Activated CD4-positive, alpha-beta T cell treated with anti-CD3 and anti-CD28 coated beads, Interleukin-2, amount 50 U/mL, for 4 hours (primary cell): ENCODE results near the gene MFAP1.

Source experiments
- DNase-seq, 2 experiments: peaks; one replicate each; pipeline ENCODE4 v3.0.0-alpha.2; 2020

The MFAP1 gene

DNA sequence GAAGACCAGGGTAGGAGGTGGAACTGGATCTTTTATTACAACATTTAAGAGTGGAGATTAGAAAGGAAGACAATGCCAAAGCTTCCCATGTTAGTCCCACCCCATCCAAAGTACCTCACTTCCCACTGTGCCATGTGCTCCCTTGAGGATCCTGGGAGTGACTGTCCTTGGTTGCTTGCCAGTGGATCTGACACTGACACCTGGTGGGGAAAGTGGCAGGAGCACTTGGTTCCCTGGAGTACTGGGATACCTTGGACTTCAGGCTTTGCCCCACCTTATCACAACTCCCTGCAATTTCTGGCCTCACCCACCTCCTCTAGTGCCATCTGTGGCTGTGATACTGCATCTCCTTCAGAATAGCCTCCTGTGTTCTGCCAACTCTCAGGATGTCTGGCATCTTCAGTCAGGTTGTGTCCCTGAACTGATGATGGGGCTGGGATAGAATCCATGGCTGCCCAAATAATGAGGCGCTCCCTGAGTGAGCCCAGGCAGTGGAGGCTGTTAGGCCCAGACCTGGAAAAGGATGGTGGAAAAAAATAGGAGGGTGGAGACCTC is 49.0 kb downstream of the MFAP1 start:
- DNase-seq: no peak

DNA sequence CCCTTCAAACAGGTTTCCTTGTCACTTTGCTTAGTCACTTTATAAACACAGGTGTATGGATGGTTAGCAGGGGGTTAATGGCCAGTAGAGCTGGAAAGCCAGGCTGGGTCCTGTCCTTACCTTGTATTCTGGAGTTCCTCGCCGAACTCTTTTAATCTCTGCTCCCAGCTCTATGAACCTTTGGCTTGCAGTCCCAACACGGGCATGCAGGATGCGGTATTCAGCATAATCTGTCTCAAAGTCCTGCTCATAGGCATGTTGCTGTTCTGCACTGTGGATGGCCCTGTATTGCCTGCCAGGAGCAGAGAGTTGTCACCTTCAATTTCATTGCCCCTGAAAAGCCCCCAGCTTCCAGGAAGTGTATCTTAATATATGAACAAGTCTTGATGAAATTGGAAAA is 50.4 kb downstream of the MFAP1 start:
- DNase-seq: no peak

GRCh38 chr15:43772624-43773023 is 51.9 kb downstream of the MFAP1 start:
- no peak for DNase-seq

- DNase-seq: no peak
Measured at GRCh38 chr15:43771816-43772215, 52.7 kb downstream of the MFAP1 start.

GRCh38 chr15:43769584-43770228 is 54.8 kb downstream of the MFAP1 start:
- peak; percentile 61 to 66 for DNase-seq

DNA sequence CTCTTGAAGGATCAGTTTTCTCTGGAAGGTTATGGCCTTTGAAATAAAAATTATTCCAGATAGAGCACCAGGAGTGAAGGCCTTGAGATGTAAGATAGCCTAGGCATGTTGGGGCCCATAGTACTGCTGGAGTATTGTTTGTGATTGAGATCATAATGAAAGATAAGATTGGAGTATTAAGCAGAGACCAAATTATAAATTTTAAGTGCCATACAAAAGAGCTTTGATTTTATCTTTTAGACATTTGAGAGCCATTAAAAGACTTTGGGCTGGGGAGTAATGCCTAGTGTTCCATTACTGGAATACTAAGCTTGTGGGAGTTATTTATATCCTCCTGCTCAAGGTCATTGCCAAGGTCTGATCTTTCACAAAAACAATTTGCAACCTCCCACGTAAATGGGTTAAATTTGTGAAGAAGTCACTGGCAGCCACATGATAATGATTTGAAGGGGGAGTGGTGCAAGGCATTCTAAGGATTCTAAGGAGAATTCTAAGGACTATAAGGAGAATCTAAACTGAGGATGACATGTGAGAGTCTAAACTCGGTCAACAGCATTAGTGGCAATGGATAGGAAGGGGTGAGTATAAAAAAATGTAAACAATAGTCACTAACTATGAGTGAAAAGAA is 60.6 kb downstream of the MFAP1 start:
- DNase-seq: no peak

DNA sequence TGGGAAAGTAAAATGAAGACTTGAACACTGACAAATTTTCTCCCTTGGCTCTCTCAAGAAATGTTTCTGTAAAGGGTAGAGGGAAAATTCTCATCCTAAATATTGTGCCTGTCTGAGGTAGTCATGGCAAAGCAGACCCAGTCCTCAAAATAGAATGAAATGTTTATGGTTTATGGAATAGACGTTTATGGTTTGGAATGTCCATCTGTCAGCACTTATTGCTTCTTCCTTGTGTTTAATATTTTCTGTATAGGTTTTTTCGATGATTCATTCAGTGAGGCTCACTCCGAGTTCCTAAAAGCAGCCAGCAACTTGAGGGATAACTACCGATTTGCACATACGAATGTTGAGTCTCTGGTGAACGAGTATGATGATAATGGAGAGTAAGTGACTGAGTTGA is 61.7 kb downstream of the MFAP1 start:
- DNase-seq: no peak
